ENCODE data around the gene APBA1. TPM values are rescaled to one million over a fixed set of nuclear protein-coding genes. Genes with fewer than 3 reads are reported as not detected.
"Not testable (repeated sequence)": the region's sequence is repeated elsewhere in the genome, so short reads cannot be mapped to it uniquely, and the experiment has no call there.

The APBA1 gene
- total and polyA plus RNA-seq, 3 experiments from 2014 or later: 0.09 to 0.13 TPM; not detected in 1

GRCh38 chr9:69420611-69421270 lies 251.4 kb downstream of the APBA1 start:
- ChIA-PET CTCF (interaction anchor here (0.5 to 2.0 kb wide), 5 partner anchors 20 to 1087 kb away, joined by 3 to 12 read pairs (median 3); no protein-coding TSS in a partner anchor), POLR2A (no interaction called here)
- Histone ChIP-seq H3K4me3 (ENCODE audit: low read length) (no peak overlapping the region), H3K9me3 (ENCODE audit: low read length) (no peaks in the 10 kb centered on the region), H3K4me1 (ENCODE audit: insufficient read depth, low read length) (no peaks in the 10 kb centered on the region), H3K36me3 (ENCODE audit: insufficient read depth, low read length) (no peaks in the 10 kb centered on the region), H3K27ac (ENCODE audit: low read depth, low read length) (no peak overlapping the region), H3K27me3 (ENCODE audit: insufficient read depth, low read length, poor library complexity, severe bottlenecking) (no peaks in the 10 kb centered on the region)
- Mint-ChIP-seq H3K4me1 (peaks cover 0 to 4% (median 1%) of the 10 kb centered on the region in 3 donors), H3K27ac (no peak overlapping the region), H3K27me3 (peaks cover 2 to 11% of the 10 kb centered on the region in 2 donors), H3K9me3 (no peaks in the 10 kb centered on the region), H3K4me3 (no peak overlapping the region), H3K36me3 (no peaks in the 10 kb centered on the region)
- no peak for DNase-seq

GRCh38 chr9:69412741-69413150 lies 259.4 kb downstream of the APBA1 start:
- Mint-ChIP-seq H3K36me3 (no peaks in the 10 kb centered on the region), H3K4me1 (no peaks in the 10 kb centered on the region), H3K4me3 (no peak overlapping the region), H3K27me3 (peaks cover 3 to 6% of the 10 kb centered on the region in 2 donors), H3K27ac (no peak overlapping the region), H3K9me3 (no peaks in the 10 kb centered on the region)
- CTCF ChIA-PET: no interaction called here
- Histone ChIP-seq H3K4me1 (ENCODE audit: insufficient read depth, low read length) (no peaks in the 10 kb centered on the region), H3K27ac (ENCODE audit: low read depth, low read length) (no peak overlapping the region), H3K36me3 (ENCODE audit: insufficient read depth, low read length) (no peaks in the 10 kb centered on the region), H3K9me3 (ENCODE audit: low read length) (no peaks in the 10 kb centered on the region), H3K27me3 (ENCODE audit: insufficient read depth, low read length, poor library complexity, severe bottlenecking) (no peaks in the 10 kb centered on the region), H3K4me3 (ENCODE audit: low read length) (no peak overlapping the region)
- POLR2A ChIA-PET: no interaction called here
- DNase-seq: no peak

GRCh38 chr9:69411931-69412740 lies 260.0 kb downstream of the APBA1 start:
- DNase-seq: no peak
- Histone ChIP-seq H3K9me3 (ENCODE audit: low read length) (no peaks in the 10 kb centered on the region), H3K27ac (ENCODE audit: low read depth, low read length) (no peak overlapping the region), H3K36me3 (ENCODE audit: insufficient read depth, low read length) (no peaks in the 10 kb centered on the region), H3K27me3 (ENCODE audit: insufficient read depth, low read length, poor library complexity, severe bottlenecking) (no peaks in the 10 kb centered on the region), H3K4me3 (ENCODE audit: low read length) (no peak overlapping the region), H3K4me1 (ENCODE audit: insufficient read depth, low read length) (no peaks in the 10 kb centered on the region)
- H3K27ac Mint-ChIP-seq: no peak overlapping the region
- H3K9me3 Mint-ChIP-seq: no peaks in the 10 kb centered on the region
- H3K27me3 Mint-ChIP-seq: peaks cover 3 to 6% of the 10 kb centered on the region in 2 donors
- ChIA-PET POLR2A (no interaction called here), CTCF (no interaction called here)
- no peaks in the 10 kb centered on the region for H3K4me1 Mint-ChIP-seq
- H3K36me3 Mint-ChIP-seq: no peaks in the 10 kb centered on the region
- H3K4me3 Mint-ChIP-seq: no peak overlapping the region

GRCh38 chr9:69411246-69411645 lies 260.9 kb downstream of the APBA1 start:
- H3K9me3 Mint-ChIP-seq: no peaks in the 10 kb centered on the region
- ChIA-PET POLR2A (no interaction called here), CTCF (no interaction called here)
- no peaks in the 10 kb centered on the region for H3K4me1 Mint-ChIP-seq
- H3K36me3 Mint-ChIP-seq: no peaks in the 10 kb centered on the region
- Histone ChIP-seq H3K4me3 (ENCODE audit: low read length) (no peak overlapping the region), H3K9me3 (ENCODE audit: low read length) (no peaks in the 10 kb centered on the region), H3K27ac (ENCODE audit: low read depth, low read length) (no peak overlapping the region), H3K36me3 (ENCODE audit: insufficient read depth, low read length) (no peaks in the 10 kb centered on the region), H3K4me1 (ENCODE audit: insufficient read depth, low read length) (no peaks in the 10 kb centered on the region), H3K27me3 (ENCODE audit: insufficient read depth, low read length, poor library complexity, severe bottlenecking) (no peaks in the 10 kb centered on the region)
- peaks cover 3 to 6% of the 10 kb centered on the region in 2 donors for H3K27me3 Mint-ChIP-seq
- DNase-seq: no peak
- H3K27ac Mint-ChIP-seq: no peak overlapping the region
- H3K4me3 Mint-ChIP-seq: no peak overlapping the region

GRCh38 chr9:69409936-69410335 lies 262.2 kb downstream of the APBA1 start:
- H3K27me3 Mint-ChIP-seq; H3K27me3 ChIP-seq (ENCODE audit: insufficient read depth, low read length, poor library complexity, severe bottlenecking); H3K4me3 ChIP-seq (ENCODE audit: low read length); H3K9me3 ChIP-seq (ENCODE audit: low read length); H3K27ac Mint-ChIP-seq; DNase-seq; CTCF ChIA-PET; H3K27ac ChIP-seq (ENCODE audit: low read depth, low read length); H3K4me3 Mint-ChIP-seq; H3K9me3 Mint-ChIP-seq; H3K36me3 Mint-ChIP-seq; POLR2A ChIA-PET; H3K4me1 Mint-ChIP-seq; H3K4me1 ChIP-seq (ENCODE audit: insufficient read depth, low read length); H3K36me3 ChIP-seq (ENCODE audit: insufficient read depth, low read length): not testable (repeated sequence)

- no peak for DNase-seq
- Histone ChIP-seq H3K4me3 (ENCODE audit: low read length) (no peak overlapping the region), H3K27me3 (ENCODE audit: insufficient read depth, low read length, poor library complexity, severe bottlenecking) (no peaks in the 10 kb centered on the region), H3K36me3 (ENCODE audit: insufficient read depth, low read length) (no peaks in the 10 kb centered on the region), H3K9me3 (ENCODE audit: low read length) (no peaks in the 10 kb centered on the region), H3K4me1 (ENCODE audit: insufficient read depth, low read length) (no peaks in the 10 kb centered on the region), H3K27ac (ENCODE audit: low read depth, low read length) (no peak overlapping the region)
- H3K4me3 Mint-ChIP-seq: no peak overlapping the region
- H3K4me1 Mint-ChIP-seq: no peaks in the 10 kb centered on the region
- no peaks in the 10 kb centered on the region for H3K36me3 Mint-ChIP-seq
- peaks cover 2 to 7% of the 10 kb centered on the region in 2 donors for H3K27me3 Mint-ChIP-seq
- POLR2A ChIA-PET: no interaction called here
- peaks cover 0 to 4% (median 0%) of the 10 kb centered on the region in 5 donors for H3K9me3 Mint-ChIP-seq
- CTCF ChIA-PET: no interaction called here
- no peak overlapping the region for H3K27ac Mint-ChIP-seq
Observed at GRCh38 chr9:69400470-69400869, 271.7 kb downstream of the APBA1 start.

GRCh38 chr9:69397384-69398214 lies 274.6 kb downstream of the APBA1 start:
- no peaks in the 10 kb centered on the region for H3K27me3 ChIP-seq (ENCODE audit: insufficient read depth, low read length, poor library complexity, severe bottlenecking)
- H3K27ac Mint-ChIP-seq: no peak overlapping the region
- H3K4me1 ChIP-seq (ENCODE audit: insufficient read depth, low read length): no peaks in the 10 kb centered on the region
- peaks cover 0 to 4% (median 0%) of the 10 kb centered on the region in 5 donors for H3K9me3 Mint-ChIP-seq
- H3K27ac ChIP-seq (ENCODE audit: low read depth, low read length): no peak overlapping the region
- no peak overlapping the region for H3K4me3 Mint-ChIP-seq
- H3K9me3 ChIP-seq (ENCODE audit: low read length): no peaks in the 10 kb centered on the region
- no peak for DNase-seq
- no peak overlapping the region for H3K4me3 ChIP-seq (ENCODE audit: low read length)
- no peaks in the 10 kb centered on the region for H3K36me3 ChIP-seq (ENCODE audit: insufficient read depth, low read length)
- POLR2A ChIA-PET: no interaction called here
- no peaks in the 10 kb centered on the region for H3K36me3 Mint-ChIP-seq
- peaks cover 0 to 1% of the 10 kb centered on the region in 2 donors for H3K27me3 Mint-ChIP-seq
- CTCF ChIA-PET: interaction anchor here (1.4 kb wide), 1 partner anchor 24 kb away, joined by 3 read pairs; no protein-coding TSS in a partner anchor
- H3K4me1 Mint-ChIP-seq: no peaks in the 10 kb centered on the region

GRCh38 chr9:69396759-69397158 lies 275.4 kb downstream of the APBA1 start:
- Histone ChIP-seq H3K4me3 (ENCODE audit: low read length) (no peak overlapping the region), H3K4me1 (ENCODE audit: insufficient read depth, low read length) (no peaks in the 10 kb centered on the region), H3K27ac (ENCODE audit: low read depth, low read length) (no peak overlapping the region), H3K27me3 (ENCODE audit: insufficient read depth, low read length, poor library complexity, severe bottlenecking) (no peaks in the 10 kb centered on the region), H3K9me3 (ENCODE audit: low read length) (no peaks in the 10 kb centered on the region), H3K36me3 (ENCODE audit: insufficient read depth, low read length) (no peaks in the 10 kb centered on the region)
- no peak overlapping the region for H3K27ac Mint-ChIP-seq
- H3K27me3 Mint-ChIP-seq: peaks cover 3 to 7% of the 10 kb centered on the region in 2 donors
- POLR2A ChIA-PET: no interaction called here
- peaks cover 0 to 4% (median 0%) of the 10 kb centered on the region in 5 donors for H3K9me3 Mint-ChIP-seq
- no peaks in the 10 kb centered on the region for H3K4me1 Mint-ChIP-seq
- CTCF ChIA-PET: no interaction called here
- no peak for DNase-seq
- no peak overlapping the region for H3K4me3 Mint-ChIP-seq
- no peaks in the 10 kb centered on the region for H3K36me3 Mint-ChIP-seq

Measured in CD8-positive, alpha-beta memory T cell (primary cell).